ENCODE measurements around the gene FBXL16. TPM values are rescaled to one million over a fixed set of nuclear protein-coding genes. Genes with fewer than 3 reads are reported as not detected.

The FBXL16 gene
- total and polyA plus RNA-seq, 9 of the 15 experiments (the other 6 are each of a cell fraction or from before 2014, with no cell fraction given), result 0.21 to 8.2 (median 1.7) TPM

GRCh38 chr16:711548-712320 lies 6.1 kb upstream of the FBXL16 start:
- ATAC-seq (peak; percentile 82), DNase-seq (ENCODE audit: extremely low read depth in 1 of 4, low spot score in 3 of 4) (peak; percentile 74 to 88 (median 80)), FAIRE-seq (peak; percentile 82)
- Histone ChIP-seq H3K9me1 (ENCODE audit: control insufficient read depth, insufficient read depth, low read length) (no peaks in the 10 kb centered on the region), H3K27me3 (ENCODE audit: control insufficient read depth in 2 of 2, insufficient read depth in 2 of 2, low read length in 2 of 2) (peaks cover 0 to 11% of the 10 kb centered on the region in 2 experiments; a peak in 2 of 5 replicates), H3K4me3 (no peak overlapping the region), H3K9ac (ENCODE audit: insufficient read depth in 1 of 2, low read depth in 2 of 2, low read length in 2 of 2) (peak overlapping the region in 1 of 2 experiments; percentile 10; a peak in 1 of 4 replicates), H3K36me3 (ENCODE audit: control insufficient read depth, insufficient read depth, low read length) (peaks cover under 1% of the 10 kb centered on the region; the same call in 1 of the 3 replicates), H3K9me3 (replicated peaks; ENCODE audit: control insufficient read depth, insufficient read depth, low read depth, low read length) (no peaks in the 10 kb centered on the region), H3K4me1 (replicated peaks in 1 of 2; ENCODE audit: control insufficient read depth in 2 of 2, insufficient read depth in 2 of 2, low read length in 2 of 2) (peaks cover 7 to 65% of the 10 kb centered on the region in 2 experiments; a peak in 3 of 5 replicates), H4K20me1 (replicated peaks; ENCODE audit: control insufficient read depth, insufficient read depth, low read length) (peaks cover 20% of the 10 kb centered on the region; the same call in 1 of the 2 replicates), H3K79me2 (ENCODE audit: control insufficient read depth, insufficient read depth, low read length) (peaks cover 11% of the 10 kb centered on the region), H2AFZ (ENCODE audit: low read depth, low read length) (no peak overlapping the region), H3K4me2 (ENCODE audit: insufficient read depth, low read length) (no peak overlapping the region), H3K27ac (ENCODE audit: extremely low read depth, low read depth, low read length) (no peak overlapping the region)
- BruUV-seq (replicated peaks), result no TSS peak
- in situ Hi-C loops (cut with MboI) (loop anchor here (5.0 to 10.0 kb wide), 2 partner anchors 76 to 343 kb away; partner anchors contain the start of genes CHTF18 and RPUSD1), intact Hi-C loops (cut with micrococcal nuclease) (loop anchor here (1.0 to 5.0 kb wide), 2 partner anchors 74 to 96 kb away; no protein-coding TSS in a partner anchor)
- 9% methylated on average over 18 of the region's 25 CpGs for WGBS (ENCODE audit: insufficient coverage, low coverage, missing lambda C conversion rate)
- CTCF ChIA-PET (ENCODE audit: low intra/inter-chr PET ratio), result interaction anchor here (0.7 to 4.5 kb wide), 5 partner anchors 30 to 391 kb away, joined by 3 to 73 read pairs (median 12); no protein-coding TSS in a partner anchor
- POLR2A ChIA-PET, result interaction anchor here (1.0 to 1.2 kb wide), 2 partner anchors 9 to 73 kb away, joined by 3 read pairs; partner anchors contain the start of gene ANTKMT
- TF ChIP-seq RAD21 (CRISPR knock-in tag; conservative IDR thresholded peaks at IDR 0.05 in 1 of 2, IDR thresholded peaks at IDR 0.05 in 1 of 2) (peak; percentile 84 to 92), RCOR1 (IDR thresholded peaks at IDR 0.05; ENCODE audit: borderline replicate concordance in 1 of 2, low read depth in 2 of 2, low read length in 2 of 2) (peak; percentile 16 to 34; a peak in 1 of 4 replicates), ZNF740 (CRISPR knock-in tag; IDR thresholded peaks at IDR 0.05) (peak; percentile 49; the same call in 1 of the 2 replicates), ZNF740 (tag; IDR thresholded peaks at IDR 0.05) (no peak), ETS1 (conservative IDR thresholded peaks at IDR 0.05; ENCODE audit: control insufficient read depth, low read depth, low read length) (0 out of 2 replicates have a peak, but pooled peaks have one; percentile 26), GTF3C2 (IDR thresholded peaks at IDR 0.05; ENCODE audit: borderline replicate concordance, extremely low read depth, insufficient read length) (no peak), ZNF41 (CRISPR knock-in tag; conservative IDR thresholded peaks at IDR 0.05) (no peak), CREM (IDR thresholded peaks at IDR 0.05; ENCODE audit: low read depth) (peak; percentile 47; the same call in 1 of the 2 replicates), TCF15 (CRISPR knock-in tag; IDR thresholded peaks at IDR 0.05) (no peak), ZNF224 (CRISPR knock-in tag; IDR thresholded peaks at IDR 0.05) (no peak), HMGXB4 (CRISPR knock-in tag; IDR thresholded peaks at IDR 0.05) (0 out of 2 replicates have a peak, but pooled peaks have one; percentile 39)

Measured in K562 (cell line).